IgD-negative memory B cell (primary cell): Measurements from ENCODE around the gene RFX2. TPM values are rescaled to one million over a fixed set of nuclear protein-coding genes. Genes with fewer than 3 reads are reported as not detected.
"Not testable (repeated sequence)": the region's sequence is repeated elsewhere in the genome, so short reads cannot be mapped to it uniquely, and the experiment has no call there.

Source experiments
- H3K27ac Mint-ChIP-seq, 3 donors: one replicate each; pipeline ENCODE4 v1.8.0; 2020 to 2022; ENCODE audit warnings: mild to moderate bottlenecking in 3 of 3, mixed read lengths in 3 of 3, moderate library complexity in 1 of 3
- H3K27me3 Mint-ChIP-seq: one replicate; pipeline ENCODE4 v1.8.0; 2021; ENCODE audit warnings: mixed read lengths
- H3K36me3 Mint-ChIP-seq: one replicate; pipeline ENCODE4 v1.8.0; 2020; ENCODE audit warnings: mild to moderate bottlenecking, mixed read lengths
- H3K4me1 Mint-ChIP-seq, 3 donors: one replicate each; pipeline ENCODE4 v1.8.0; 2020 to 2022; ENCODE audit warnings: mixed read lengths in 3 of 3, mild to moderate bottlenecking in 1 of 3
- H3K4me3 Mint-ChIP-seq, 4 donors: one replicate each; pipeline ENCODE4 v1.8.0; 2020 to 2022; ENCODE audit warnings: mild to moderate bottlenecking in 4 of 4, mixed read lengths in 4 of 4, moderate library complexity in 3 of 4
- H3K9me3 Mint-ChIP-seq, 3 donors: one replicate each; pipeline ENCODE4 v1.8.0; 2020 to 2021; ENCODE audit warnings: mixed read lengths in 3 of 3, mild to moderate bottlenecking in 1 of 3
- polyA plus RNA-seq: library from polyadenylated mRNA; unstranded; fragments of 300-500 nt; fragmentation: Illumina TruSeq; gene quantifications from one replicate; pipeline ENCODE4 v1.2.3, GENCODE V29; 2021

Gene RFX2
- polyA plus RNA-seq, 1 donor from 2014 or later = 3.1 TPM

DNA sequence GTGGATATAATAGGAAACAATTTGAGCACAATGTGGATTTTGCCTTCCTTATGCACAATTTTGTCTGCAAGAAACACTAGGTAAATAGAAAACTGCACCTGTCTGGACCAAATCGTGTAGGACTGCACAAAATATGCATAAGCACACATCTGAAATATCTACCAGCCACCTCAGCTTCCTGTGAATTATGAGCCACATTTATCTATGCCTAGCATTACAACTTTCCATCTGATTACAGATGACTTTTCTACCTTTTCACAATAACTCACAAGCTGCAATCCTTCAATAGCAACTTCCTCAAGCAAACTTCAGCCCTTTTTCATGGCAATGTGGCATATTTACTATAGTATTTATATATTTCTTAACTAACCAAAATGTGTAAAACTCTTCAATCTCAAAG, 5.7 kb upstream of the RFX2 start:
- H3K9me3 Mint-ChIP-seq = peaks cover 0 to 7% (median 0%) of the 10 kb centered on the region in 3 donors
- H3K4me1 Mint-ChIP-seq = peaks cover 0 to 4% (median 2%) of the 10 kb centered on the region in 3 donors
- H3K27me3 Mint-ChIP-seq = no peaks in the 10 kb centered on the region
- H3K36me3 Mint-ChIP-seq = no peaks in the 10 kb centered on the region
- H3K27ac Mint-ChIP-seq = no peak overlapping the region
- no peak overlapping the region for H3K4me3 Mint-ChIP-seq

DNA sequence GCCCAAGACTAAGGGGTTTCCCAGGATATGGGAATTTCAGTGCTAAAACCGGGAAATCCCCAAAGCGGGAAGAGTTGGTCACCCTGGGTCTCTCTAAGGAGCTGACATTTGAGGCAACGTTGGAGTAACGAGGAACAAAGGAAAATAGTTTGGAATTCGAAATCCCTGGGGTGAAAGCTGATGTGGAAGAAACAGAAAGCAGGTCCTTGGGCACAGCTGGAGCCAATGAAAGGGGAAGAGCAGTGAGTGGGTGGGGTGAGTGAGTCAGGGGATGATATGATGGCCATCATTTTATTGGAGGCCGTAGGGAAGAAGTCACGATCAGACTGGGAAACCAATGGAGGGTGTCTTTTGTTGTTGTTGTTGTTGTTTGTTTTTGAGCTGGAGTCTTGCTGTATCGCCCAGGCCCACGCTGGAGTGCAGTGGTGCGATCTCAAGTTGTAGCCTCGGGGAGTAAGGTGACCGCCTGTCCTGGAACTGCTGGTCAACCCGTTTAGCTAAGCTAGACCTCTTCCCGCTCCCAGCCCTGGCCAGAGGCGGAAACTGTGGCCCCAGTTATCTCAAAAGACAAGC, 3.4 kb upstream of the RFX2 start:
- Mint-ChIP-seq H3K9me3 (peaks cover 0 to 3% (median 0%) of the 10 kb centered on the region in 3 donors), H3K4me3 (no peak overlapping the region), H3K27ac (peak overlapping the region in 1 of 3 donors; percentile 41), H3K4me1 (peaks cover 7 to 11% (median 8%) of the 10 kb centered on the region in 3 donors), H3K36me3 (no peaks in the 10 kb centered on the region), H3K27me3 (peaks cover 10% of the 10 kb centered on the region)

DNA sequence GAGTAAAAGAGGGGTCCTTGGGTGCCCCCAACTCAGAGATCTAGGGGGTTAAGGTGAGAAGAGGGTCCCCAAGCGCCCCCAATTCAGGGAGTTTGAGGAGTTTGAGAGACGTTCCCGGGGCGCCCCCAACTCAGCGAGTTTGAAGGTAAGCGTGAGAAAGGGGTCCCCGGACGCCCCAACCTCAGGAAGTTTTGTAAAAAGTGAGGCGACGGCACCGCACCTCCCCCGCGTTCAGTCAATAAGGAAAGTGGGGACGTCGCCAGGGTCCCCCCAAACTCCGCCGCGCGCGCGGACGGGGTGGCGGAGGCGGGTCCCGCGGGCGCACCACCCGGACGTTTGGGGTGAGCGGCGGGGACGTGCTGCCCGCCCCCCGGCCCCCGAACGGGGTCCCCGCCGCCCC, 353 bp downstream of the RFX2 start:
- Mint-ChIP-seq H3K4me3 (peak overlapping the region; percentile 80 to 97 (median 95)), H3K36me3 (no peaks in the 10 kb centered on the region), H3K27me3 (peaks cover 19% of the 10 kb centered on the region), H3K27ac (peak overlapping the region in 2 of 3 donors; percentile 94 to 95), H3K9me3 (no peaks in the 10 kb centered on the region), H3K4me1 (peaks cover 16 to 17% (median 16%) of the 10 kb centered on the region in 3 donors)

DNA sequence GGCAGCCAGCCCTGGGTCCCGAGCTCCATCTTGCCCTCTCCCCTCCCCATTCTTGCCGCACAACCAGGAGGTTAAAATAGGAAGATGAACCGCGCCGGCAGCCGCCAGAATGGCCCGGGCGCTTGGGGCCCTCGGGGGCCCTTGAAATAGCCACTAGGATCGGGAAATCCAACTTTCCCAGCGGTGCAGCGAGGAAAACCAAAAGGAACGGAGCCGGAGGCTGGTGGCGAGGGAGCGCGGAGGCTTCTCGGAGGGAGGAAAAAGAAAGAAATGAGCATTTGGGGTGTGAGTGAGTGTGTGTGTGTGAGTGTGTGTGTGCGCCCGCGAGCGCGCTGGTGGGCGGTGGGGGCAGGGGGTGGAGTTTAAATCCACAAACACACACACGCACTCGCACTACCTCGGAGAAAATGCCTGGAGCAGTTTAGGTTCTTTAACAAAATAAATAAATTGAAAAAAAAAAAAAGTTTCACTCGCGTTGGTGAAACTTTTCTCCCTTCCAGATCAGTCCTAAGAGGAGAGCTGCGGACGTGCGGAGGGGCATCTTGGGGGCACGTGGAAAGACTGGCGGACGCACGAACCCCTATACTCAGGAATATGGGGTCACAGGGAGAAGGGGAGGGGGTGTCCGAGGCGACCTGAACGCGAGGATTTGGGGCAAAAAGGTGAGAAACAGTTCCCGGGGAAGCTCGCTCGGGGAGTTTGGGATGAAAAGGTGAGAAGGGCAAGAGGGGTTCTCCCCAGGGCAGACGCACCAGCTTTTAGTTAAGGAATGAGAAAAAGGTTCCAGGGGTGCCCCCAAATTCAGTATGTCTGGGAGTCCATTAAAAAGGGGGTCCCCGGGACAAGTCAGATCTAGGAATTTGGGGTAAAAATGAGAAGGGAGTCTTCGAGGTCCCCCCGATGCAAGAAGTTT, 1.3 kb downstream of the RFX2 start:
- peaks cover 16 to 17% (median 16%) of the 10 kb centered on the region in 3 donors for H3K4me1 Mint-ChIP-seq
- H3K27me3 Mint-ChIP-seq = peaks cover 19% of the 10 kb centered on the region
- H3K9me3 Mint-ChIP-seq = no peaks in the 10 kb centered on the region
- peak overlapping the region; percentile 80 to 97 (median 95) for H3K4me3 Mint-ChIP-seq
- peaks cover 2% of the 10 kb centered on the region for H3K36me3 Mint-ChIP-seq
- peak overlapping the region; percentile 80 to 95 (median 82) for H3K27ac Mint-ChIP-seq

DNA sequence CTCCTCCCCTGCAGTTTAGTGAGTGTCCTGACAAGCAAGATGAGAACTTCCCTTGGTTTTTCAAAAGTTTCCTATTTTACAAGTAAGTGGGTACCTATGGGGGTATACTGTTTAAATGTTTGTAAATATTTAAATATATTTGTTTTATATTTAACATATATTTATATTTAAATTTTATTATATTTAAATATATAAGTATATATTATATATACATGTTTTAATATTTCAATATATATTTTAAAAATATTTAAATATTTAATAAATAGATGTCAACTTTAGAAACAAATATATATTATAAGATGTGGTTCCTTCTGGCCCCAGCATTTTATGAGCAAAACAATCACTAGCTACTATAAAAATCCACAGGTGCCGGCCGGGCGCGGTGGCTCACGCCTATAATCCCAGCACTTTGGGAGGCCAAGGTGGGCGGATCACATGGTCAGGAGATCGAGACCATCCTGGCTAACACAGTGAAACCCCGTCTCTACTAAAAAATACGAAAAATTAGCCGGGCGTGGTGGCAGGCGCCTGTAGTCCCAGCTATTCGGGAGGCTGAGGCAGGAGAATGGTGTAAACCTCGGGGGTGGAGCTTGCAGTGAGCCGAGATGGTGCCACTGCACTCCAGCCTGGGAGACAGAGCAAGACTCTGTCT, 3.5 kb downstream of the RFX2 start:
- H3K27ac Mint-ChIP-seq, H3K4me3 Mint-ChIP-seq, H3K36me3 Mint-ChIP-seq, H3K9me3 Mint-ChIP-seq: not testable (repeated sequence)
- H3K4me1 Mint-ChIP-seq = peaks cover 16 to 17% (median 16%) of the 10 kb centered on the region in 3 donors
- peaks cover 19% of the 10 kb centered on the region for H3K27me3 Mint-ChIP-seq

DNA sequence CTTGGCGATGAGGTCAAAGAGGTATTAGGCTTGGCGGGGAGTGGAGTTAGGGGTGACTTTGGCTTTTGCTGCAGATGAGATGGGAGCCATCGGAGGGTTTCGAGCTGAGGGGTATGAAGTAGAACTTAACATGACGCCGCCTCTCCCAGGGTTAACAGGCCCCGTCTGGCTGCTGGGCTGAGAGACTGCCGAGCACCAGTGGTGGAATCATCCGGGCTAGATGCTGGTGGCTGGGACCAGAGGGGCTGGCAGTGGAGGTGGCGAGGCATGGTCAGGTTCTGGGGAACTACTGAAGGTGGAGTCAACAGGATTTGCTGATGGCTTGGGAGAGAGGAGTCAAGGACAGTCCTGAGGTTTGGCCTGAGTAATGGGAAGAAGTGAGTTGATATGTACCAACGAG, 4.9 kb downstream of the RFX2 start:
- H3K4me3 Mint-ChIP-seq = peak overlapping the region in 1 of 4 donors; percentile 28
- H3K36me3 Mint-ChIP-seq = peaks cover 2% of the 10 kb centered on the region
- peaks cover 12 to 19% (median 17%) of the 10 kb centered on the region in 3 donors for H3K4me1 Mint-ChIP-seq
- peaks cover 19% of the 10 kb centered on the region for H3K27me3 Mint-ChIP-seq
- no peak overlapping the region for H3K27ac Mint-ChIP-seq
- no peaks in the 10 kb centered on the region for H3K9me3 Mint-ChIP-seq

DNA sequence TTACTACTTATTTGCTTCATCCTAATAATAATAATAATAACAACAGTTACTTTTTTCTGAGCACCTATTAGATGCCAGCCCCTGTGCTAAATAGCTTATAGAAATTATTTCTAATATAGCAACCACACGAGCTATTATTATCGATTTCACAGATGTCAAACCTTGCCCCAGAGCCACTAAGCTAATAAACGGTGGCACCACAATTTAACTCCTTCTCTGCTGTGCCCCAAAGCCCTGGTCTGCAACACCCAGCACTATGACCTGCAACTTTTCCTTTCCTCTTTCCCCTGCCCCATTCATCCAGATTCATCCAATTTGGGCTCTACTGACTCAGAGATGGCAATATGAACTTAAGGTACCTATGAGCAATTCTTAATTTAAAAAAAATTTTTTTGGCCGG, 6.4 kb downstream of the RFX2 start:
- Mint-ChIP-seq H3K27ac (no peak overlapping the region), H3K4me1 (peaks cover 11 to 19% (median 18%) of the 10 kb centered on the region in 3 donors)

DNA sequence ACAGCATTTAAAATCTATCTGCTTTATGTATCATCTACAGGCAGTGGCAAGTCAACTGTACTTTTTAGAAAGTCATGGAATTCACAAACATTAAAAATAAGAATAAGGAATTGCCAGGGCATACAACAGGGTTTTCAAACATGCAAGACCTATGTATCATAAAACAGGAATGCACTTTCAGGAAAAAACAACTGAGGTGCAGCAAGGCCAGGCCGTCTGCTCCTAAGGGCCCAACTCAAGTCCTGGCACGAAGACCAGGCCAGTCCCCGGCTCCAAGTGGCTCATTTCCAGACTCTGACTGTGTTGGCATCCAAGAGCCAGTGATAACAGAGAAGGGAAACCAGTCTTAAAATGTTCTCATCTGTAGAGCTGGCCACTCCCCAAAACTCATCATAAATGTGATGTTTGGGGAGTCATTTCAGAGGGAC, 7.1 kb downstream of the RFX2 start:
- H3K27ac Mint-ChIP-seq = no peak overlapping the region
- H3K4me3 Mint-ChIP-seq = no peak overlapping the region
- H3K36me3 Mint-ChIP-seq = peaks cover 2% of the 10 kb centered on the region

More for the DNA sequence above, 6.4 kb downstream of the RFX2 start:
- Mint-ChIP-seq H3K4me3 (no peak overlapping the region), H3K36me3 (peaks cover 2% of the 10 kb centered on the region), H3K9me3 (peaks cover 0 to 2% (median 0%) of the 10 kb centered on the region in 3 donors), H3K27me3 (peaks cover 11% of the 10 kb centered on the region)

DNA sequence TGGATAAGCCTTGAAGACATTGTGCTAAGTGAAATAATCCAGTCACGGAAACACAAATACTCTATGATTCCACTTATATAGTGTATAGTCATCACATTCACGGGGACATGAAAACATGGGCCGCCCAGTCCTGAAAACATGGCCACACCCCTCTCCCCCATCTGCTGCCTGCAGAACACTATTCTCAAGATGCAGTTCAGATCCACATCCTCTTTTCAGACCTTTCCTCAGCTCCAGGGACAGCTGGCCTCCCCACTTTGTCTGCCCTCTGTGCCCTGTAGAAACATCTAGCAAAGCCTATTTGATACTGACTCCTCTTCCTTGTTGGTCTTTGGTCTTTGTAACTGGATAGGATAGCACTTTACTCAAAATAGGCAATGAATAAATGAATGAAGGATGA, 8.3 kb downstream of the RFX2 start:
- H3K27me3 Mint-ChIP-seq = no peaks in the 10 kb centered on the region
- H3K4me3 Mint-ChIP-seq = no peak overlapping the region
- H3K9me3 Mint-ChIP-seq = peaks cover 0 to 2% (median 0%) of the 10 kb centered on the region in 3 donors
- H3K27ac Mint-ChIP-seq = no peak overlapping the region
- peaks cover 2% of the 10 kb centered on the region for H3K36me3 Mint-ChIP-seq
- H3K4me1 Mint-ChIP-seq = peaks cover 5 to 10% (median 9%) of the 10 kb centered on the region in 3 donors

More for the DNA sequence above, 7.1 kb downstream of the RFX2 start:
- Mint-ChIP-seq H3K27me3 (peaks cover 4% of the 10 kb centered on the region), H3K9me3 (peaks cover 0 to 2% (median 0%) of the 10 kb centered on the region in 3 donors), H3K4me1 (peaks cover 7 to 14% (median 13%) of the 10 kb centered on the region in 3 donors)

DNA sequence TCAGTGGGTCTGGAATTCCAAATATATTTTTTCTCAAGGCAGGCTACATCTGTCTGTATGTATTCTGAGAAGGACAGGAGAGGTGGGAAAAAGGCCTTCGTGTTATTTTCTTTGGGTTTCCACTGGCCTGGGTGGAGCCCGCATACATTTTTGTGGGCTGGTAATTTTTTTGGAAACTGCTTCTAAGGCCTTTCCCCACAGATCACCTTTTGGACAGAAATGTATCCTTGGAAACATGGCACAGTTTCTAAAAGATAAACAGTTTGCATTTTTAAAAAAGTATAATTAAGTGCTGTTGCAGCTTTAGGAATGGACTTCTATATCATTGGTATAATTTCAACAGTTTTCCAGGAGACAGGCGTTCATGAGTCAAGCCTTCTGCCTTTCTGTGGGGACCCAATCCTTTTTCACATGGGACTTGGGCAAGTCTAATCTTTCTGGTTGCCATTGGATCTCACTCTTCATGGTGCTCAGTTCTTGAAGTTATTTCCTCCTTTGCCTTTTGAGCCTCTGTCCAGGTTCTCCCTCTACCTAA, 8.9 kb downstream of the RFX2 start:
- H3K27me3 Mint-ChIP-seq = no peaks in the 10 kb centered on the region

DNA sequence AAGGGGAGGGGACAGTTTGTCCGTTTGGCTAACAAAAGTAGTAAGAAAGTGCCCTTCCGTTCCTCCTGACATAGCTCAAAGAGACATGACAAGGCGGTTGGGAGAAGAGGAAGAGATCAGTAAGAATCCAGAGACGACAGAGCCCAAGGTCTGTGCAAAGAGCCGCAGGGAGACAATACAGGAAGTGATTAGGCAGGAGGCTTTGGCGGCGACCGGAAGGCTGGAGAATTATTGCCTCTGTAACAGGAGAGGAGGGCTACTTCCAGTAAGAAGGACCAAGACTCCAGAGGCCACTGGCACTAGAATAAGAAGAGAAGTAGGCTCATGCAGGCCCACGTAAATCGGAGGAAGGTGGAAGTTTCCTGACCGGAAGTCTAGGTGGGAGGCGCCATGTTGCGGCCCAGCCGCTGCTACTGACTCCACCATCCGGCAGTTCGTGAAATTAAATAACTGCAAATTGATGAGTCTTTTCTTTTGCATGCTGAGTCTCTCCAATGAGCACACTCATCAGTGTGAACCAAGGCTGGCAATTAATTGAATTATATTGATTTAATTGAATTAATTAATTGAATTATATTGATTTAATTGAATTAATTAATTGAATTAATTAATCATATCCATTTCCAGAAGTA, 9.9 kb downstream of the RFX2 start:
- peak overlapping the region in 2 of 3 donors; percentile 41 to 87 for H3K27ac Mint-ChIP-seq
- H3K36me3 Mint-ChIP-seq = peaks cover 2% of the 10 kb centered on the region
- H3K9me3 Mint-ChIP-seq = peaks cover 0 to 2% (median 0%) of the 10 kb centered on the region in 3 donors
- H3K4me1 Mint-ChIP-seq = peaks cover 5 to 10% (median 9%) of the 10 kb centered on the region in 3 donors
- no peaks in the 10 kb centered on the region for H3K27me3 Mint-ChIP-seq
- H3K4me3 Mint-ChIP-seq = peak overlapping the region; percentile 4 to 84 (median 76)

More for the DNA sequence above, 8.9 kb downstream of the RFX2 start:
- Mint-ChIP-seq H3K9me3 (peaks cover 0 to 2% (median 0%) of the 10 kb centered on the region in 3 donors), H3K4me3 (no peak overlapping the region), H3K36me3 (peaks cover 2% of the 10 kb centered on the region), H3K4me1 (peaks cover 5 to 10% (median 9%) of the 10 kb centered on the region in 3 donors), H3K27ac (no peak overlapping the region)

DNA sequence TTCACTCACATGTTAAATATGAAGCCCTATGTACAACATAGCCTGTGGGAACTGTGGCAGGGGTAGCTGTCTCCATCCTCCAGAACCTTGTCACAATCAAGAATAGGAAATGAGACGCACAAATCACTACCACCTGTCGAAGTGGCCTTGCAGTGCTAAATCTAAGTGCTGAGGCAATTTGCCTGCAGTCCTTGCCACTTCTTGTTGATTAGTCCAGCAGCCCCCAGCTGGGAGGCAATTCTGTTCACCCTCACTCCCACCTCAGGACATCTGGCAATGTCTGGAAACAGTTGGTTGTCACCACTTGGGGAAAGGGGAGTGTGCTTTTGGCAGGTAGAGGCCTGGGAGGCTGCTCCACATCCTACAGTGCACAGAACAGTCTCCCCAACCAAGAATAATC, 10.7 kb downstream of the RFX2 start:
- peaks cover 5 to 10% (median 9%) of the 10 kb centered on the region in 3 donors for H3K4me1 Mint-ChIP-seq
- no peak overlapping the region for H3K27ac Mint-ChIP-seq
- peaks cover 0 to 2% (median 0%) of the 10 kb centered on the region in 3 donors for H3K9me3 Mint-ChIP-seq
- no peaks in the 10 kb centered on the region for H3K27me3 Mint-ChIP-seq
- H3K36me3 Mint-ChIP-seq = peaks cover under 1% of the 10 kb centered on the region
- peak overlapping the region in 2 of 4 donors; percentile 4 to 84 for H3K4me3 Mint-ChIP-seq

DNA sequence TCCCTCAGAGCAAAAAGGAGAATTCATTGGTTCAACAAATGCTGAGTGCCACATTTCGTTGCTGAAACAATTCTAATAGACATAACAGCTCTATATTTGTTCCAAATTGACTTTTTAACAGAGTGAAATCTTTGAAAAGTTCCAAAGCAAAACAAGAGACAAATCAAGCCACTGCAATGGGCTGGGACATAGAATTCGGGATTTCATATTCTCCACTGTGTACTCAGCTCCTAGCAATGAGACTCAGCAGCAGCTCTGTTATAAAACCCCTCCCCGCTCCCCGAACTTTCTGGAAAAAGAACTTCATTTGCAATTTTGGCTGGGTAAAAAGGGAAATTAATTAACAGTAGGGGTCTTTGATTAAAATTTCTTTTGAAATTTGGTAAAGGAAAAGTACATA, 11.3 kb downstream of the RFX2 start:
- Mint-ChIP-seq H3K27ac (no peak overlapping the region), H3K4me1 (peaks cover 5 to 10% (median 9%) of the 10 kb centered on the region in 3 donors), H3K27me3 (no peaks in the 10 kb centered on the region), H3K4me3 (peak overlapping the region in 1 of 4 donors; percentile 39), H3K36me3 (no peaks in the 10 kb centered on the region), H3K9me3 (peaks cover 0 to 2% (median 0%) of the 10 kb centered on the region in 3 donors)

DNA sequence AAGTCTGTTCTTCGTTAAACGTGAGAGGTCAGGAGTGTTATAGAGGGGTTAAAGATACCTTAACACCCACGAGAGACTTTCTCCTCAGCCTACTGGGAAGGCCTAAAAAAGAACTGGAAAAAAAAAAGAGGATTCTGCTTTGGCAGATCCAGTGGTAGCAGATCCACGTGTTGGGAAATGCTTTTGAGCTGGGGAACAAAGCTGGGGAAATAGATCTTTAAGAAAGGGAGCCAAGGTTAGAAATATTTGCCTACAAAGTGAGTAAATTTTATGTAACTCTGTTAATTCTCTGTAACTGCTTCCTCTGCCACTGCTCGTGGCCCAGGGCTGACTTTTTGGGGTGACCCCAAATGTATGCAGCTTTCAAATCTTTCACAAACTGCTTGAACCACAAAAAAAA, 11.7 kb downstream of the RFX2 start:
- Mint-ChIP-seq H3K9me3 (peaks cover 0 to 2% (median 0%) of the 10 kb centered on the region in 3 donors), H3K4me1 (peaks cover 5 to 10% (median 9%) of the 10 kb centered on the region in 3 donors), H3K27ac (no peak overlapping the region), H3K4me3 (peak overlapping the region in 1 of 4 donors; percentile 54), H3K36me3 (no peaks in the 10 kb centered on the region), H3K27me3 (no peaks in the 10 kb centered on the region)
